Activated gamma-delta T cell treated with anti-CD3 and anti-CD28 coated beads, Interleukin-2, amount 50 U/mL, for 16 hours (primary cell): ENCODE measurements around the gene PRR9.
"Not testable (repeated sequence)": the region's sequence is repeated elsewhere in the genome, so short reads cannot be mapped to it uniquely, and the experiment has no call there.

Experiments used
- DNase-seq: peaks from one replicate; pipeline ENCODE4 v3.0.0-alpha.2; 2020; ENCODE audit warnings: low read depth

Gene PRR9

DNA sequence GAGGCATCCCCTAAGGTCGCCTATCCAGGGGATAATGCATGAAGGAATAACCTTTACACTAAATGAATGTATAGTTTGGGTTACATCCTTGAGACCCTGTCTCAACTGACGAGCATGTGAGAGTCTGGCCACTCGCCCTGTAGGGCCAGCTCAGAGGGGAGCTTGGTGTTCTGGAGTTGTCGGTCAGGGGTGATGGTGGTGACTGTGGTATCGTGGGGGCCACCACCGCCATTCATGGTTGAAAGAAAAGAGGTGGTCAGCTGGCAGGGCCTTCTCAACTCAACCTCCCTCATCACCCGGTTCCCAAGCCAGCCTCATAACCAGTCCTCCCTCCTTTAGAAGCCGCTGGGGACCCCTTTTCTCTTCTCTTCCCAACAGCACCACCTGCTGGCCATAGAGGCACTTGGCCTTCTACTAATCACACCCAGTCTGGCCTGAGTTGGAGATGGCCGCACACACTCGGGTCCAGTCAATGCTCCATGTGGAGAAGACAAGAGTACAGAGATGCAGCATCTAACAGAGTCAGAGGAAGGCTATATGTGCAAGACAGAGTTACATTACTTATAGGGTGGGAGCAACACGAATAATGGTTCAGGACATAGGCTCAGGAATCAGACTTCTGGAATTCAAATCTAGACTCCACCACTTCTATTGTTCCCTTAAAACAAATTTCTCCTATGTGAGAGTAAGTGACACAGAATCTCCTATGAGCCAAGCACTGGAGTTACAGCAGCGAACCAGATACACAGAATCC, 11.9 kb downstream of the PRR9 start:
- DNase-seq, result not testable (repeated sequence)

DNA sequence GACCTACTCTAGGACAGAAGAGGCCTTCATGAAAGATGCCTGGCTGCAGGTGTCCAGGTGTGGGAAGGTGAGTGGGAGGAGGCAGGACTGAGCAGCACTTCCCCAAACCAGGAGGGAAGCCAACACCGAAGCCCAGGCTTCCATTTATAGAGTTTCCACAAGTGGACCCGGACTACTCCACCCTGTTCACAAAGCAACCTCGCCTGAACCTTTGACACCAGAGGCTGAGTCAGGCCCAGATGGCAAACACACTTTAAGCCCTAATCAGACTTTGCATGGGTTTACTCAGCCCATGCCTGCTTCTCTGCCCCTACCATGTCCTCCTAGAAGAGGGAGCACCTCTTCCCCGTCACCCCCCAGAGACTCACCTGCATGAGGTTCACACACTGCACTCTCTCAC, 14.0 kb downstream of the PRR9 start:
- DNase-seq, result no peak

DNA sequence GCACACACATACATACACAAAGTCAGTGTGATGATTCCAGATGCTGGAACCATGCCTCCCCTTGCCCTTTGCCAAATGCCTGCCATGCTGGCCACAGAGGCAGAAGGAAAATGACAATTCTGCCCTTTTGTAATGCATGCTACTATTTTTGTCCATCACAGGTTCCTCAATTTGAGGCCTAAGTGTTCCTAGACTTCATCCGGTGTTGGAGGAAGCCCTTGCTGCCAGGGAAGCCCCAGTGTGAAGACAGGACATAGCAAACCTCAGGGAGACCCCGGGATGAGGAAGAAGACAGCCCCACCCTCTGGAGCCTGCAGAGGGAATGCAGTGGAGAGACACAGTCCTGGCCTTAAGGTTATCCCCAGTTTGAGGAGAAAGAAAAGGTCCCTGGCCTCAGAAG, 14.4 kb downstream of the PRR9 start:
- DNase-seq, result no peak

DNA sequence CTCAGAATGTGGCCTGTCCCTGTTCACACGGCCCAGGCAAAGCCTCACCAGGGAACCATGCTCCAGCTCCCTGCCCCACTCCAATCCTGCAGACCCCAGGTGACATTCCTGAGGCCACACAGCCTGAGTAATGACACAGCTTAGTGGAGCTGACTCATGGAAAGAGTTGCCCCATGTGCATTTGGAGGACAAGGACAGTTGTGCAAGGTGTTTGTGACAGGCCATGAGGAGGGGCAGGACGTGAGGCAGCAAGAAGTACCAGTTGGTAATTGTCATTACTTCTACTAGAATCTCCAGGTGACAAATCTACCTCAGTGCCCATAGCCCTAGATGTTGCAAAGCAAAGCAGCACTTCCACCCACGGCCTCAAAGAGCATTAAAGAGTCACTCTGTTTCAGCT, 15.2 kb downstream of the PRR9 start:
- no peak for DNase-seq

DNA sequence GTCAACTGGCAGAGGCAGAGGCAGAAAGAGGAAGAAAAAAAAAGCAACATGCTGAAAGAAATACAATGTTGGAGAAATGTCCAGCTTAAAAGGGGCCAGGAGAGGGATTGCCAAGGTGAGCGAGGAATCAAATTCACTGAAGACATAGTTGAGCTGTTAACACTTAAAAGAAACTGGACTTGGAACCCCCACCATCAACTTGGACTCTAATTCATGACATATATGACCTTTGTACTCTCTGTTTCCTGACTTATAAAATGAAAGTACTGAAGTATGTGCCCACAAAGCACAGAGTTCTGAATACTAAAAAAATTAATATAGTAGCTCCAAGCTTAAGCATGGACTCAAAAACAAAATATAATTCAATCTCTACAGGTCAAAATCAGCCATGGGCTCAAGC, 16.1 kb downstream of the PRR9 start:
- no peak for DNase-seq

DNA sequence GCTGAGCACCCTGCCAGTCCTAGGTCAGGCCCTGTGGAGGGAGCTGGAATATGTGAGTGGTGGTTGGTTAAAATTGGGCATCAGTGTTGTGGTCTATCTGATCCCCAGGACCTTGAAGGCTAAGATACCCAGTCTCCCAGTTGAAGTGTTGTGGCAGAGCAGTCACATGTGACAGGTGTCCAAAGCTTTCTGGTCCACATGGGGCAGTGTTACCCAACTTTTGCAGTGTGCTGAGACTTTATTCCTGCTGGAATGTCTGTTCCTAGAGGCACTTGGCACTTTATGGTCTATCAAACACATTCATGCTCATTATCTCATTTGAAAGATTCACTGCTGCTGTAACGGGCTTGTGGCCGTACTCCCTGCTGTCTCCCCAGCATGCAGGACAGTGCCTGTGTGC, 21.1 kb downstream of the PRR9 start:
- no peak for DNase-seq

DNA sequence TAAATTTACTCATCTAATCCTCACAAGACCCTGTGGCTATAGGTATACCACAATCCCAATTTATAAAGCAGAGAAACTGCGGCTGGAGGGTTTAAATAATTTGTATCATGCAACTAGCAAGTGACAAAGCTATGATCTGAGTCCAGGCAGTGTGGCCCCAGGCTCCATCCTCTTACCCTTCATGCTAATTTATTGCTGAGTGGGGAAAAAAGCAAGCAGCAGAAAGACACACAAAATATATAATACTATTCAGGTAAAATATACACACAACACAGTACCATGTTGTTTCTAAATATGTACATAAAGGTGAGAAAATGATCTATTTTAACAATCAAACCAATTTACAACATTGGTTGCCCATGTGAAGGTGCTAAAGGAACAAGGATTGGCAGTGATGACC, 24.8 kb downstream of the PRR9 start:
- no peak for DNase-seq

DNA sequence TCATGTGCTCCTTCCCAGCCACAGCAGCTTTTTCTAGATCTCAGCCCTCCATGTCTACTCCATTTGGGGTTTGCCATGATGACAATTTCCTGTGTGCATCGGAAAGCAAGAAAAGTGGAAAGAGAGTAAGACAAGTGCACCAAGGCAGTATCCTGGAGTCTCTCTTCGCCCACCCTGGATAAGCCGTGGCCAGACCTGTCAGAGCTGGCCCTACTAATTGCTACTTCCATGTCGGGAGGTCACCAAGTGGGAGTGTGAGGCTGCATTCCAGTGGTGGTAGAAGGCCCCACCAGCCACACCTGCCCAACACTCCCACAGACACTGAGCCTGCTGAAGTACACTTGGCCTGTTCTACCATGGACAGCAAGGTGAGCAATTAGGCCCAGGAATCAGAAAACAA, 28.1 kb downstream of the PRR9 start:
- no peak for DNase-seq

DNA sequence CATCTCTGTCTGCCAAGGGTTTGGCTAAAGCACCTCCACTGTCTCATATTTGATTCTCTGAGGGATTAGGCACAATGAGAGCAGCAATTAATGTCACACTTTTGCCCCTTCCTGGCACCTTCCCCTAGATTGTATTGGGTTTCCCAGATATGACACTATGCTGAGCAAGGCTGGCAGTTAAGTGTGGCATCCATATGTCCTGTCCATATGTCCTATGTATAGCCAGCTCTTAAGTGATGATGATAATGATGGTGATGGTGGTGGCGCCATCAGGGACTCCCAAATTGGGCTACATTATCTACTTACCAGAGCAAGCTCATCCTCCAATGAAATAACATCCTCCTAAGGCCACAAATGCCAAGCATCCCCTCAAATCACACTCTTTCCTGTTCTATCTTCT, 28.6 kb downstream of the PRR9 start:
- no peak for DNase-seq

DNA sequence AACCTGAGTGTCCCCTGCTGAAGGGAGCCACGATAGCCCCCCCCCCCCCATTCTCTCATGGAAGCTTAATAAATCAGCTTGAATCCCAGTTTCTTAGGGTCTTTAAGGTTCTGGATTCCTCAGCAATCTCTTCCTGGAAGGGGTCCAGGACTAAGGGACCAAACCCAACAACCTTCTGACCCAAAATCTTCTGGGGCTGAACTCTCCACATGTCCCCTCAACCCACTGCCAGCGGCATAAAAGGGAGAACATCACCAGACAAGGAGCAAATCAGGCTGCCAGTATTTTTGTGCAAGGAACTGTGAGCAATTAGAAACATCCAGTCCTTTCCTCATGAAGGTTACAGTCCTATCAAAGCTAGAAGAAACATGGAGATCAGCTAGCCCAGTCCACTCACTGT, 29.4 kb downstream of the PRR9 start:
- no peak for DNase-seq

DNA sequence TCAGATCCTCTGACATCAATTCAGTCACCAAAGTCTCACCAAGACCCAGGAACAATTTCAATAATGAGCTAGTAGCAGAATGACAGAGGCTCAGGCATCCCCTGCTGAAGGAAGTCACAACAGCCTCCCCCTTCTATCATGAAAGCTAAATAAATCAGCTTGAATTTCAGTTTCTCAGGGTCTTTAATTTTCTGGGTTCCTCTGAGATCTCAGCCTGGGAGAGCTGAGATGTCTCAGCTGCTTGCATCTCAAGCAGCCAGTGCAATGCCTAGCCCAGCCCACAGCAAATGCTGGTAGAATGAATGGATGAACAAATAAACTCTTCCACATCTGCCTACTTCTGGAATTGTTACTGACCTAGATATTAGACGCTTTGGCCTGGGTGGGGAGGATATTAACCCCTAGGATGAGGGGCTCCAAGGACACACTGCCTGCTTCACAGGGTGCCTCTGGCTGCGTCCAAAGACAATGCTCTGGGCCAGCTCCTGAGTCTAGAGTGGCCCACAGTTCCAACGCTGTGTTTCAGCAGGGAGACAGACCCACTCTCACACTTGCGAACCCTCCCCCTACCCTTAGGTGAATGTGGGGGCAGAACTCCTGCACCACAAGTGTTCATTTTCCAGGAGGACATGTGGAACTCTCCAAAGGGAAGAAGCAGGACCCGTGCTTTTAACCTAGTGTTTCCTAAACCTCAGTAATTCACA, 30.9 kb downstream of the PRR9 start:
- DNase-seq, result no peak

DNA sequence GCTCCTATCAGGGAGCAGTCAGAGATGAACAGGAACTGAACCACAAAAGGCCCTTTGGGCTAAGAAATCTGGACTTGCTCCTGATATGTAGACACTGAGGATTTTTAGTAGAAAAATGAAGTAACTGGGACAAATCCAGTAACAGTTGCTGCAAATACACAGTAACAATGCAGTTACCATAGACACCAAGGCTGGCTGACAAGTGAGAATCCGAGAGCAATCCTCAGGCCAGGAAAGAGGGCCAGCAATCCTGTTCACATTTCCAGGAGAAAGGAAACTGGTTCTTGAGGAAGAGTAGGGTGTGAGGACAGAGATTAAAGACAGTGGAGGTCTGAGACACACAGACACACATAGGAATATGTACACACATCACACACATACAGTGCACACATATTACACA, 32.8 kb downstream of the PRR9 start:
- no peak for DNase-seq

DNA sequence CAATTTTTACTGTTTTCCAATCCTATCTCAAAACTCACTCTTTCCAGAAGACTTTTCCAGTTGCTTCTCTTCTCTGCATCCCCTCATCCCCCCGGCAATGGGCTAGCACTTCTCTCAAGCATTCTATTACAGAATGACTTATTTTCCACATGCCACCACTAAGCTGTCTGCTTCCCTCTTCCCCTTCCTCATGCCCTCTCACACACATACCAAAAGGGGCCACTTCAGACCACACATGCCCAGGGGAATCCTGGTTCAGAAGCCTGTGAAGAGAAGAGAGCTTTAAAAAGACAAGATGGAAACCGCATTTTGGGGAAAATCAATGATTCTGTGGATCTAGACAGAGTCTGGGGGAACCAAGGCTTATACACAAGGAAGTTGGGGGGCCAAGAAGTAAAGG, 33.7 kb downstream of the PRR9 start:
- DNase-seq, result no peak

DNA sequence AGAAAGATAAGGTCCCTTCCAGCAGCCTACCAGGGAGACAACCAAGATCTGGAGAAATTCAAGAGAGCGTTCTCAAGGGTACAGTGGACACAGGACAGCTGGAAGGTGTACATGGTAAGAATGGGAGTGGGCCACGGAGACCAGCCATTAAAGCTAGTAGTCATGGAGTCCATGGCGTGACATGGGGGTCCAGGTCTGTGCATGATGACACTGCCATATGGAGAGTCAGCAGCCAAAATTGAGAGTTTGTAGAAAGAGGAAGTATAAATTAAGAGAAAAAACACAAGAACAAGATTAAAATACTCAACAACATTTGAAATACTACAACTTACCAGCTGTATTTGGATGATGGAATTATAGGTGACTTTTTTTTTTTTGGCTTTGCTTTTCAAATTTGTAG, 34.2 kb downstream of the PRR9 start:
- no peak for DNase-seq

DNA sequence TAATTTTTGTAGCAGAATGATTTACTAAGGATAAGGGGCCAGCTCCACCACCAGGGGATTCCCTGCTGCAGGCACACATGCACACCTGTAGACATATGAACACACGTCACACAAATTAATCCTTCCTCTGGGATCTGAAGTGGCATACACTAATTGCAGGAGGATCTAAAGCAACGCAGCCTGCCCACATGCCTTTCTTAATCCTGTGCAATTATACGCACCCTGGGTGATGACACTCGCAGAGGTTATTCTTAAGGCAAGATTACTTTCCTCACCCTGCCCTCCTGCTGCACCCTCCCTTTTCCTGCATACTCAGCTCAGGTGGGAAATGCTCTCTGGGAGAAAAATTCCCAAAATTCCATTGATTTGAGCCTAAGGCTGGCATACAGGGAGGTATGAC, 34.6 kb downstream of the PRR9 start:
- DNase-seq, result no peak

DNA sequence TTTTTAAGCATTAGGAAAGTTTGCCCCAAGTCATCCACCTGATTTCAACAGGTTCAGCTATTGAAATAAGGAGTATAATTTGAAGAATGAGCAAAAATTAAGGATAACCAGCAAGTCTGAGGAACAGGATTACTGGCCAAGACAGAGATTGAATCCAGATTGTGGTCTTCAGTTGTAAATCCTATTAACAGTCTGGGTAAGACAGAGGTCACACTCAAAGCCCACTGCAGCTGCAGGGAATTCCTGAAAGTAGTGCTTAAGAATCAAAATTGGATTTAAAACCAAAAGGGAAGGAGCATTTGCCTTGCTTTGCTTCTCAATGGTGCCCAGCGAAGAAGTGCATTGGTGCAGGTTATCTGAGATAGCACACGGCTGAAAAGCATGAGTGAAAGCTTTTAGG, 35.7 kb downstream of the PRR9 start:
- DNase-seq, result no peak

DNA sequence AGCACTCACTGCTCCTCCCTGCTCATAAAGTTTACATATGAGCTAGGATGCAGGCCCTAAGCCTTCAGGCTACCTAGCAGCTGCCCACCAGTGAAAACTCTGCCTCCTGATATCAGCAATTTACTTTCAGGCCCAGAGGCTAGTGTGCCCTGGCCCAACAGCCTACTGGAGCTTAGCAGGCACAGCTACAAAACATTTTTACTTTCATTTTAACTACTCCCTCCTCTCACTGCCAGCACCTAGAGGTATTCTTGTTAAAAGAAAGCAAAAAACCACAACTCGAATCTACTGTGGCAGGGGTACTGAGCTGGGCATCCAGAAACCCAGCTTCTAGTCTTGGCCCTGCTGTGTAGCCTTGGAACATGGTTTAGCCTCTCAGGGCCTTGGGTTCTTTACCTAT, 36.3 kb downstream of the PRR9 start:
- DNase-seq, result no peak

DNA sequence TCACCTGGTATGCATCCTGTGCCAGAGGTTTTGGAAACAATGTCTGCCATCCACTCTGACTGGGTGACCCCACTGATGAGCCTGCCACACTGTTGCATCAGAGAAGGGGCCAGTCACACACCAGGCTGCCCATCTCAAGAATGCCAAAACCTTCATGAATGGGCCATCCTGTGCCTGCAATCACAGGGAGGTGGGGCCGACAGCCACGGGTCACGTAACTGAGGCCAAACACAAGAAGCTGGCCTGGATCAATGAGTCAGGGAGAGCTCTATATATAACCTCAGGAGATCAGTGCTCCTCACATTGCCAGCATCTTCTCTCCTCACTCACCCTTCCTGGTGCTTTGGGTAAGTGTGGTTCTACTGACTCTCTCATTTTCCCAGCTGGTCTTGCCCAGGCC, 42.0 kb downstream of the PRR9 start, which contains the start of gene LORICRIN:
Gene LORICRIN, plus strand, starts transcription at position 301 of the 400 bp plus-strand sequence. CDS start 1,263 bp downstream, outside the sequence.
- DNase-seq, result no peak

DNA sequence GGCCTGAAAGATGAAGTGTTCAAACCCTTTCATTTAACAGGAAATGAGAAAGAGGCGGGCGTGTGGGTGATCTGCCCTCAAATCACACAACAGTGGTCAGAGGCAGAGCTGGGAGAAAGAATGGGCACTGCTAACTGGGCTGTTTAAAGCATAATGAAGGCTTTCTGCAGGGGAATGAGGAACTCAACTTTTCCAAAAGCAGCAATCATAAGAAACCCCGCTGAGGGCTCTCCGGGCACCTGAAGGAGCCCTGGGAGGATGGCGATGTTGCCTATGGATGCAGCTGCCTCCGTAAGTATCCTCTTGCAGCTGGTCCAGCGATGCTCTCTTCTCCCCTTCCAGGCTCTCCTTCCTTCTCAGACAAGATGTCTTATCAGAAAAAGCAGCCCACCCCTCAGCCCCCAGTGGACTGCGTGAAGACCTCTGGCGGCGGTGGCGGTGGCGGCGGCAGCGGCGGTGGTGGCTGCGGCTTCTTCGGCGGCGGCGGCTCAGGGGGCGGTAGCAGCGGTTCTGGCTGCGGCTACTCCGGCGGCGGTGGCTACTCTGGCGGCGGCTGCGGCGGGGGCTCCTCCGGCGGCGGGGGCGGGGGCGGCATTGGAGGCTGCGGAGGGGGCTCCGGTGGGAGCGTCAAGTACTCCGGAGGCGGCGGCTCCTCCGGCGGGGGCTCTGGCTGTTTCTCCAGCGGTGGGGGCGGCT, 43.3 kb downstream of the PRR9 start:
- DNase-seq, result no peak

DNA sequence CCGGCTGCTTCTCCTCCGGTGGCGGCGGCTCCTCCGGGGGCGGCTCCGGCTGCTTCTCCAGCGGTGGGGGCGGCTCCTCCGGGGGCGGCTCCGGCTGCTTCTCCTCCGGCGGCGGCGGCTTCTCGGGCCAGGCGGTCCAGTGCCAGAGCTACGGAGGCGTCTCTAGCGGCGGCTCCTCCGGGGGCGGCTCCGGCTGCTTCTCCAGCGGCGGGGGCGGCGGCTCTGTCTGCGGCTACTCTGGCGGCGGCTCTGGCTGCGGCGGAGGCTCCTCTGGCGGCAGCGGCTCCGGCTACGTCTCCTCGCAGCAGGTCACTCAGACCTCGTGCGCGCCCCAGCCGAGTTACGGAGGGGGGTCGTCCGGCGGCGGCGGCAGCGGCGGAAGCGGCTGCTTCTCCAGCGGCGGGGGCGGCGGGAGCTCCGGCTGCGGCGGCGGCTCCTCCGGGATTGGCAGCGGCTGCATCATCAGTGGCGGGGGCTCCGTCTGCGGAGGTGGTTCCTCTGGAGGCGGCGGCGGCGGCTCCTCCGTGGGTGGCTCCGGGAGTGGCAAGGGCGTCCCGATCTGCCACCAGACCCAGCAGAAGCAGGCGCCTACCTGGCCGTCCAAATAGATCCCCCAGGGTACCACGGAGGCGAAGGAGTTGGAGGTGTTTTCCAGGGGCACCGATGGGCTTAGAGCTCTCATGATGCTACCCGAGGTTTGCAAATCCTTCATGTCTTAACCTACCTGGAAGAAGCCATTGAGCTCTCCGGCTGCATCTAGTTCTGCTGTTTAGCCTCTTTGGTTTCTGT, 44.1 kb downstream of the PRR9 start:
- no peak for DNase-seq

DNA sequence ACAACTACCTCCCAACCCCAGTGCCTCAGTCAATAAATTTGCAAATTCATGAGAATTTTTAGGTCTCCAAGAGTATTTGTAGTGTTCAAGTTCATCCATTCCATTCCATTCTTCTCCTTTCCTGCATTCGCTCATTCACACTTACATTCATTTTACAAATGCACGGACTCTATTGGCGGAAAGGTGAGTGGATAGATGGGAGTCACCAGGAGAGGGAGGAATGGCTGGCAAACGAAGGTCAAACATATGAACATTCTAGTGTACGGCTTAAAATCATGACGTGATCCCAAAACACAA, 44.6 kb downstream of the PRR9 start:
- no peak for DNase-seq

DNA sequence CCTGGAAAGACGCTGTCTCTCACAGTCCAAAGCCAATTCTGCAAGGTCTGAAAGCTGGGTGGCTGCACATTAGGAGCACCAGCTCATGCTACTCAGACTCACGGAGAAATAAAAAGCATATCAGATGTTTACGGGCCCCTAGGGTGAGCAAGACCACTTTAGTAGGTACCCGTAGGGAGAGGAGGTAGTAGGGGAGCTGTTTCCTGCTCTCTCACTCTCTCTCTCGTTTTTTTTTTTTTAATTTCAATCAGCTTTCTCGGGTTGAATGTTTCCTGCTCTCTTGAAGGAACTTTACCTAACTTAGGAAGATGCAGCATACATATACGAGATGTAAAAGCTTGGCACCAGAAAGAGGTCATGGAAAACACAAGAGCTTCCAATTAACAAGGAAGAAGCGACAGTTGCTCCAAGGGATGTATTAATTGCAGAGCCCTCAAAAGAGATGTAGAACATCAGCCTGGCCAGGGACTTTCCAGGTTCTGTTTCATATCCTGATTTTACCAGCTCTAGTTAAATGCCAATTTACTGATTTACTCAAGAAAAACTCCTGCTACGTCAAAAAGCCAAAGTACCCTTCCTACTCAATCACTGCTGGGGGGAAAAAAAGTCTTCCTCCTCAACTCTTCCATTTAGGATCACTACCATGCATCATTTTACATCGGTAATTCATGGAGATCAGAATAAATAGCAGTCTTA, 45.2 kb downstream of the PRR9 start:
- no peak for DNase-seq
